Neural cell (in vitro differentiated cells): ENCODE results near the gene RPRD1B. TPM values are rescaled to one million over a fixed set of nuclear protein-coding genes. Genes with fewer than 3 reads are reported as not detected.

Experiments
- H2AFZ ChIP-seq: fragments of 200-600, 300-800 bp; sonication (generic), shearing (Covaris generic); 2 replicates; pipeline ENCODE4 v1.6.0; 2014; ENCODE audit warnings: low read depth, mild to moderate bottlenecking, antibody characterized with exemption, low read length, moderate library complexity
- H3F3A ChIP-seq: fragments of 200-600 bp; shearing (Covaris generic); 2 replicates; pipeline ENCODE4 v1.6.1; 2016; ENCODE audit warnings: mild to moderate bottlenecking, moderate library complexity, mixed read lengths, antibody characterized with exemption, low read length; ENCODE audit not compliant: insufficient read depth, poor library complexity, severe bottlenecking
- H3K27ac ChIP-seq: fragments of 200-600, 300-800 bp; sonication (generic), shearing (Covaris generic); 2 replicates; pipeline ENCODE4 v1.5.1; 2014; ENCODE audit warnings: mild to moderate bottlenecking, low read length, moderate library complexity
- H3K27me3 ChIP-seq: fragments of 300-800, 200-600 bp; sonication (generic), shearing (Covaris generic); 2 replicates; pipeline ENCODE4 v1.6.0; 2014; ENCODE audit warnings: mild to moderate bottlenecking, low read depth, low read length, moderate library complexity; ENCODE audit not compliant: insufficient read depth
- H3K36me3 ChIP-seq: fragments of 300-800, 200-600 bp; sonication (generic), shearing (Covaris generic); 2 replicates; pipeline ENCODE4 v1.5.1; 2014; ENCODE audit warnings: mild to moderate bottlenecking, antibody characterized with exemption, low read length, moderate library complexity; ENCODE audit not compliant: insufficient read depth
- H3K4me2 ChIP-seq: fragments of 300-800, 200-600 bp; sonication (generic), shearing (Covaris generic); 2 replicates; pipeline ENCODE4 v1.6.0; 2014; ENCODE audit warnings: mild to moderate bottlenecking, low read length
- H3K4me3 ChIP-seq: fragments of 300-800, 200-600 bp; sonication (generic), shearing (Covaris generic); 2 replicates; pipeline ENCODE4 v1.5.1; 2014; ENCODE audit warnings: mild to moderate bottlenecking, low read length, moderate library complexity
- H3K79me2 ChIP-seq: fragments of 200-600 bp; shearing (Covaris generic); replicated peaks from 2 replicates; pipeline ENCODE4 v1.6.0; 2014; ENCODE audit warnings: mild to moderate bottlenecking, low read length, moderate library complexity; ENCODE audit not compliant: insufficient read depth
- H3K9ac ChIP-seq: fragments of 300-800, 200-600 bp; sonication (generic), shearing (Covaris generic); 2 replicates; pipeline ENCODE4 v1.6.1; 2016; ENCODE audit warnings: mild to moderate bottlenecking, low read length, mixed read lengths
- H3K9me2 ChIP-seq: fragments of 200-600 bp; shearing (Covaris generic); 2 replicates; pipeline ENCODE4 v1.6.1; 2016; ENCODE audit warnings: mild to moderate bottlenecking, low read length, mixed read lengths; ENCODE audit not compliant: insufficient read depth
- H3K9me3 ChIP-seq: fragments of 200-600, 300-800 bp; sonication (generic), shearing (Covaris generic); 2 replicates; pipeline ENCODE4 v1.6.1; 2016; ENCODE audit warnings: mild to moderate bottlenecking, mixed run types, low read length, moderate library complexity, mixed read lengths
- H4K20me1 ChIP-seq: fragments of 200-600 bp; shearing (Covaris generic); 2 replicates; pipeline ENCODE4 v1.6.1; 2016; ENCODE audit warnings: mild to moderate bottlenecking, mixed run types; ENCODE audit not compliant: insufficient read depth
- EP300 ChIP-seq: fragments of 450-650 bp; conservative IDR thresholded peaks from 2 replicates; pipeline ENCODE4 v1.6.1; 2014; ENCODE audit warnings: antibody characterized with exemption, mild to moderate bottlenecking, moderate library complexity; ENCODE audit not compliant: poor library complexity, severe bottlenecking
- EZH2 ChIP-seq: fragments of 200-600, 300-800 bp; shearing (Covaris generic), sonication (generic); IDR thresholded peaks from 2 replicates; pipeline ENCODE4 v1.6.1; 2014; ENCODE audit warnings: antibody characterized with exemption, low read length, borderline replicate concordance, mild to moderate bottlenecking; ENCODE audit not compliant: insufficient read depth, poor library complexity, severe bottlenecking
- MXI1 ChIP-seq: fragments of 450-650 bp; conservative IDR thresholded peaks from 2 replicates; pipeline ENCODE4 v1.6.1; 2014; ENCODE audit warnings: antibody characterized with exemption, mild to moderate bottlenecking; ENCODE audit not compliant: poor library complexity, severe bottlenecking
- POLR2AphosphoS5 ChIP-seq: IDR thresholded peaks from 2 replicates; pipeline ENCODE4 v1.6.1; 2012
- RAD21 ChIP-seq: fragments of 450-650 bp; conservative IDR thresholded peaks from 2 replicates; pipeline ENCODE4 v1.6.1; 2014; ENCODE audit warnings: antibody characterized with exemption, mild to moderate bottlenecking, moderate library complexity
- REST ChIP-seq: IDR thresholded peaks from 2 replicates; pipeline ENCODE4 v1.6.1; 2012; ENCODE audit warnings: borderline replicate concordance
- SMC3 ChIP-seq: fragments of 450-650 bp; conservative IDR thresholded peaks from 2 replicates; pipeline ENCODE4 v1.6.1; 2014; ENCODE audit warnings: antibody characterized with exemption, mild to moderate bottlenecking, moderate library complexity; ENCODE audit not compliant: poor library complexity
- TAF1 ChIP-seq: IDR thresholded peaks from 2 replicates; pipeline ENCODE4 v1.6.1; 2012; ENCODE audit warnings: low read depth
- polyA plus RNA-seq: library from polyadenylated mRNA; depleted of rRNA; stranded (reverse); fragments of >200 nt; gene quantifications from 2 replicates; pipeline ENCODE4 v1.2.3, GENCODE V29; 2014
- TF ChIP-seq, protein P1 (sequence below): fragments of 450-650 bp; IDR thresholded peaks from 2 replicates; pipeline ENCODE4 v1.5.1; 2014; ENCODE audit warnings: antibody characterized with exemption, mild to moderate bottlenecking, moderate library complexity; ENCODE audit not compliant: poor library complexity, severe bottlenecking

Gene RPRD1B
- polyA plus RNA-seq, 1 donor from 2014 or later: 23.4 TPM

DNA sequence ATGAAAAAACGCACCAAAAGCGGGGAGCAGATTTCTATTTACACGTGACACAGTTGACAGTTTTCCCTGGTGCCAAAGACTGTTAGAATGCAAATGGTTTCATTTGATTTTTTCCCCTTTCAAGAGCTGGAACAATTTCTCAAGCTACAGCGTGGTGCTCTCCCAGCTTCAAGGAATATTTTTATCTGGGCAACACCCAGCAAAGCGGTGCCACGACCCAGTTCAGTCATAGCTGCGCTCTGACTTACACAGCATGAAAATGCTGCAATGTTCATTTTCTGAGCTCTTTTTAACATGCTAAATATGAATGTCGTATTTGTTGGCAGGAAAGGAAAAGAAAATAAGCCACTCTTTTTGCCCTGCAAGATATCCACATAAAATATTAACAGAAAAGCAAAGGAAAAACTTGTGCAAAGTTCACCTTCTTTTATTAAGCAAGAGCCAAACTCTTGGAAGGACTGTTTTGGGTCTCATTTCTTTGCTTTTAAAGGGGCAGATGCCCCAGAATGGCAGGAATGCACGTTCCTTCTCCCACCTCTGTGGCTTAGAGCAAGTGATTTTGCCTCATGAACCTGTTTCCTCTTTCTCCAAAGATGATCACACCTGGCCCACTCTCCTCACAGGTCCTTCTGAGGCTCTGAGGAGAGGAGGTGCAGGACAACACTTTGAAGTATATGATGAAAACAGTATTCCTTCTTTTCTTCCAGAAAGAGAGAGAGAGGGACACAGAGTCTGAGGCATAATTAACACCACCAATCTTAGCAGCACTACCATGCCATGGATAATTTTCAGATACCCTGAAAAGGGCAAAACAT lies 47.3 kb upstream of the RPRD1B start:
- Histone ChIP-seq H3K9me3 (no peaks in the 10 kb centered on the region), H3K79me2 (no peaks in the 10 kb centered on the region), H2AFZ (no peak overlapping the region), H3K9ac (peak overlapping the region; percentile 2), H3K27me3 (no peaks in the 10 kb centered on the region), H3K4me2 (no peak overlapping the region), H4K20me1 (no peaks in the 10 kb centered on the region), H3K4me3 (no peak overlapping the region), H3K36me3 (no peaks in the 10 kb centered on the region), H3K27ac (peak overlapping the region; percentile 53), H3F3A (no peaks in the 10 kb centered on the region), H3K9me2 (no peaks in the 10 kb centered on the region)
- TF ChIP-seq RAD21: no peak
- no peak for TF ChIP-seq EZH2
- TF ChIP-seq REST: no peak
- TF ChIP-seq, protein P1, sequence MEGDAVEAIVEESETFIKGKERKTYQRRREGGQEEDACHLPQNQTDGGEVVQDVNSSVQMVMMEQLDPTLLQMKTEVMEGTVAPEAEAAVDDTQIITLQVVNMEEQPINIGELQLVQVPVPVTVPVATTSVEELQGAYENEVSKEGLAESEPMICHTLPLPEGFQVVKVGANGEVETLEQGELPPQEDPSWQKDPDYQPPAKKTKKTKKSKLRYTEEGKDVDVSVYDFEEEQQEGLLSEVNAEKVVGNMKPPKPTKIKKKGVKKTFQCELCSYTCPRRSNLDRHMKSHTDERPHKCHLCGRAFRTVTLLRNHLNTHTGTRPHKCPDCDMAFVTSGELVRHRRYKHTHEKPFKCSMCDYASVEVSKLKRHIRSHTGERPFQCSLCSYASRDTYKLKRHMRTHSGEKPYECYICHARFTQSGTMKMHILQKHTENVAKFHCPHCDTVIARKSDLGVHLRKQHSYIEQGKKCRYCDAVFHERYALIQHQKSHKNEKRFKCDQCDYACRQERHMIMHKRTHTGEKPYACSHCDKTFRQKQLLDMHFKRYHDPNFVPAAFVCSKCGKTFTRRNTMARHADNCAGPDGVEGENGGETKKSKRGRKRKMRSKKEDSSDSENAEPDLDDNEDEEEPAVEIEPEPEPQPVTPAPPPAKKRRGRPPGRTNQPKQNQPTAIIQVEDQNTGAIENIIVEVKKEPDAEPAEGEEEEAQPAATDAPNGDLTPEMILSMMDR: no peak
- no peak for TF ChIP-seq EP300
- no peak for TF ChIP-seq MXI1
- no peak for TF ChIP-seq TAF1
- TF ChIP-seq POLR2AphosphoS5: no peak
- no peak for TF ChIP-seq SMC3

GRCh38 chr20:37986873-37987601 lies 46.5 kb upstream of the RPRD1B start:
- Histone ChIP-seq H3K9me3 (no peaks in the 10 kb centered on the region), H3K4me2 (peak overlapping the region; percentile 25), H3K27ac (peak overlapping the region; percentile 53), H2AFZ (no peak overlapping the region), H3K9ac (no peak overlapping the region), H3K27me3 (no peaks in the 10 kb centered on the region), H4K20me1 (no peaks in the 10 kb centered on the region), H3F3A (no peaks in the 10 kb centered on the region), H3K36me3 (no peaks in the 10 kb centered on the region), H3K4me3 (no peak overlapping the region), H3K79me2 (no peaks in the 10 kb centered on the region), H3K9me2 (no peaks in the 10 kb centered on the region)
- TF ChIP-seq MXI1 (no peak), TAF1 (no peak), REST (no peak), EZH2 (no peak), EP300 (no peak), RAD21 (no peak), SMC3 (no peak), POLR2AphosphoS5 (no peak)
- TF ChIP-seq, protein P1: no peak
